Smooth muscle cell (in vitro differentiated cells): ENCODE data around the gene KRTAP10-4. TPM values are rescaled to one million over a fixed set of nuclear protein-coding genes. Genes with fewer than 3 reads are reported as not detected.

ENCODE experiments used
- DNase-seq: peaks from one replicate; lab custom pipeline; 2025; ENCODE audit not compliant: unreplicated experiment; lab: John Stamatoyannopoulos, UW
- H2AFZ ChIP-seq: fragments of 200-600 bp; sonication (generic); 2 replicates; pipeline ENCODE4 v1.6.0; 2016; ENCODE audit warnings: antibody characterized with exemption, low read depth, mild to moderate bottlenecking
- H3F3A ChIP-seq: fragments of 200-600 bp; sonication (generic); 2 replicates; pipeline ENCODE4 v1.6.0; 2017; ENCODE audit warnings: antibody characterized with exemption, low read depth
- H3K27ac ChIP-seq: fragments of 200-600 bp; sonication (generic); 2 replicates; pipeline ENCODE4 v1.5.1; 2016; ENCODE audit warnings: low read depth, mild to moderate bottlenecking
- H3K27me3 ChIP-seq: fragments of 200-600 bp; sonication (generic); 2 replicates; pipeline ENCODE4 v1.6.1; 2016; ENCODE audit warnings: low read depth, mild to moderate bottlenecking
- H3K36me3 ChIP-seq: fragments of 200-600 bp; sonication (generic); 2 replicates; pipeline ENCODE4 v1.5.1; 2016; ENCODE audit warnings: low read depth
- H3K4me1 ChIP-seq: fragments of 200-600 bp; sonication (generic); 2 replicates; pipeline ENCODE4 v1.5.1; 2016; ENCODE audit warnings: low read depth
- H3K4me2 ChIP-seq: fragments of 200-600 bp; sonication (generic); 2 replicates; pipeline ENCODE4 v1.6.0; 2016; ENCODE audit warnings: mild to moderate bottlenecking
- H3K4me3 ChIP-seq: fragments of 200-600 bp; sonication (generic); 2 replicates; pipeline ENCODE4 v1.5.1; 2016; ENCODE audit warnings: mild to moderate bottlenecking
- H3K79me2 ChIP-seq: fragments of 200-600 bp; sonication (generic); 2 replicates; pipeline ENCODE4 v1.6.0; 2016; ENCODE audit warnings: low read depth, mild to moderate bottlenecking
- H3K9ac ChIP-seq: fragments of 200-600 bp; sonication (generic); 2 replicates; pipeline ENCODE4 v1.6.0; 2016; ENCODE audit warnings: low read depth
- H3K9me3 ChIP-seq: fragments of 200-600 bp; sonication (generic); replicated peaks from 2 replicates; pipeline ENCODE4 v1.5.1; 2016; ENCODE audit warnings: low read depth
- H4K20me1 ChIP-seq: fragments of 200-600 bp; sonication (generic); 2 replicates; pipeline ENCODE4 v1.6.0; 2016; ENCODE audit warnings: low read depth
- CTCF ChIP-seq: fragments of 200-600 bp; sonication (generic); IDR thresholded peaks from 2 replicates; pipeline ENCODE4 v1.5.1; 2017; ENCODE audit warnings: borderline replicate concordance, mild to moderate bottlenecking, antibody characterized with exemption; ENCODE audit not compliant: insufficient read depth, poor library complexity, severe bottlenecking
- WGBS: methylation state at CpG from one replicate; pipeline ENCODE4 v1.1.7; 2016; ENCODE audit warnings: low lambda C conversion rate; 5-methylcytosine and 5-hydroxymethylcytosine counted together
- polyA plus RNA-seq: library from polyadenylated mRNA; unstranded; fragments of >200 nt; fragmentation: Nextera tagmentation; extraction: Ambion mirVana; gene quantifications from 2 replicates; pipeline ENCODE4 v1.2.1, GENCODE V29; 2016
- total RNA-seq: library from RNA; depleted of rRNA; stranded (reverse); fragments of >200 nt; gene quantifications from 2 replicates; pipeline ENCODE4 v1.2.3, GENCODE V29; 2014

The KRTAP10-4 gene
- total and polyA plus RNA-seq, 2 experiments from 2014 or later: not detected

GRCh38 chr21:44535963-44536362 is 37.6 kb upstream of the KRTAP10-4 start:
- H4K20me1 ChIP-seq: no peaks in the 10 kb centered on the region

GRCh38 chr21:44537930-44538911 is 35.3 kb upstream of the KRTAP10-4 start:
- H4K20me1 ChIP-seq: no peaks in the 10 kb centered on the region
- H3K79me2 ChIP-seq: no peaks in the 10 kb centered on the region
- no peak for DNase-seq
- H3K36me3 ChIP-seq: no peaks in the 10 kb centered on the region
- 96% methylated on average over 31 of the region's 33 CpGs for WGBS
- no peak for TF ChIP-seq CTCF
- no peak overlapping the region for H3K4me3 ChIP-seq
- H3K4me2 ChIP-seq: no peak overlapping the region
- no peaks in the 10 kb centered on the region for H3K4me1 ChIP-seq
- no peak overlapping the region for H3K27ac ChIP-seq
- no peaks in the 10 kb centered on the region for H3F3A ChIP-seq
- no peaks in the 10 kb centered on the region for H3K27me3 ChIP-seq
- H3K9me3 ChIP-seq: no peaks in the 10 kb centered on the region
- H3K9ac ChIP-seq: no peak overlapping the region
- no peak overlapping the region for H2AFZ ChIP-seq

More at GRCh38 chr21:44535963-44536362, 37.6 kb upstream of the KRTAP10-4 start:
- Histone ChIP-seq H3K9ac (no peak overlapping the region), H3K9me3 (no peaks in the 10 kb centered on the region), H3K36me3 (no peaks in the 10 kb centered on the region), H3K4me2 (no peak overlapping the region), H2AFZ (no peak overlapping the region), H3K27ac (no peak overlapping the region), H3K4me3 (no peak overlapping the region), H3K27me3 (no peaks in the 10 kb centered on the region), H3K4me1 (no peaks in the 10 kb centered on the region), H3F3A (no peaks in the 10 kb centered on the region), H3K79me2 (no peaks in the 10 kb centered on the region)
- no peak for DNase-seq
- no peak for TF ChIP-seq CTCF
- WGBS: 69% methylated on average over 7 of the region's 7 CpGs

GRCh38 chr21:44539046-44539445 is 34.5 kb upstream of the KRTAP10-4 start:
- H4K20me1 ChIP-seq: no peaks in the 10 kb centered on the region
- WGBS: 80% methylated on average over 13 of the region's 14 CpGs
- H3K4me2 ChIP-seq: no peak overlapping the region
- no peaks in the 10 kb centered on the region for H3K4me1 ChIP-seq
- H3K36me3 ChIP-seq: no peaks in the 10 kb centered on the region
- H3K79me2 ChIP-seq: no peaks in the 10 kb centered on the region
- H3K9ac ChIP-seq: no peak overlapping the region
- no peaks in the 10 kb centered on the region for H3K9me3 ChIP-seq
- H3K4me3 ChIP-seq: no peak overlapping the region
- no peaks in the 10 kb centered on the region for H3K27me3 ChIP-seq
- DNase-seq: no peak
- H2AFZ ChIP-seq: no peak overlapping the region
- H3K27ac ChIP-seq: no peak overlapping the region
- no peak for TF ChIP-seq CTCF
- H3F3A ChIP-seq: no peaks in the 10 kb centered on the region
